ENCODE data around the gene ADGRB3. TPM values are rescaled to one million over a fixed set of nuclear protein-coding genes. Genes with fewer than 3 reads are reported as not detected.

The ADGRB3 gene
- total RNA-seq, 4 donors from 2014 or later, result 1.6 to 2.6 (median 1.8) TPM

DNA sequence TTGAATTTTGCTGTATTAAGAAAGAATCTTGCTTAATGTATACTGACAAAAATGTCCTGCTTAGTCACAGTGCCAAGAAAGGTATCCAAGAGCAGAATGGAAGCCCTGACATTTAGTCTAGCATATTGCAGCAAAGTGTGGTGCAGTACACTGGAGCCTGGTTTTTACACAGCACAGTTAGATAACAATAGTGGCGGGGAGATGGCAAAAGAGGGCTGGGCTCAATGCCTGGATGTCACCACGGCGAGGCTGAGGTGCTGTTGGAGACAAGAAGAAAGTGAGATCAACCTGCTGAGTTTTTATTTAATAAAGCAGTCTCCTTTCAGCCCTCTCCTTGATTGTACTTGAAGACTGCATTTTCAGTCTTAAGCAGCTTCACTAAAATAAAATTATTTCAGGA lies 735.7 kb downstream of the ADGRB3 start:
- TF ChIP-seq, protein P1, sequence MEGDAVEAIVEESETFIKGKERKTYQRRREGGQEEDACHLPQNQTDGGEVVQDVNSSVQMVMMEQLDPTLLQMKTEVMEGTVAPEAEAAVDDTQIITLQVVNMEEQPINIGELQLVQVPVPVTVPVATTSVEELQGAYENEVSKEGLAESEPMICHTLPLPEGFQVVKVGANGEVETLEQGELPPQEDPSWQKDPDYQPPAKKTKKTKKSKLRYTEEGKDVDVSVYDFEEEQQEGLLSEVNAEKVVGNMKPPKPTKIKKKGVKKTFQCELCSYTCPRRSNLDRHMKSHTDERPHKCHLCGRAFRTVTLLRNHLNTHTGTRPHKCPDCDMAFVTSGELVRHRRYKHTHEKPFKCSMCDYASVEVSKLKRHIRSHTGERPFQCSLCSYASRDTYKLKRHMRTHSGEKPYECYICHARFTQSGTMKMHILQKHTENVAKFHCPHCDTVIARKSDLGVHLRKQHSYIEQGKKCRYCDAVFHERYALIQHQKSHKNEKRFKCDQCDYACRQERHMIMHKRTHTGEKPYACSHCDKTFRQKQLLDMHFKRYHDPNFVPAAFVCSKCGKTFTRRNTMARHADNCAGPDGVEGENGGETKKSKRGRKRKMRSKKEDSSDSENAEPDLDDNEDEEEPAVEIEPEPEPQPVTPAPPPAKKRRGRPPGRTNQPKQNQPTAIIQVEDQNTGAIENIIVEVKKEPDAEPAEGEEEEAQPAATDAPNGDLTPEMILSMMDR (IDR thresholded peaks at IDR 0.05; ENCODE audit: low read depth), result no peak

DNA sequence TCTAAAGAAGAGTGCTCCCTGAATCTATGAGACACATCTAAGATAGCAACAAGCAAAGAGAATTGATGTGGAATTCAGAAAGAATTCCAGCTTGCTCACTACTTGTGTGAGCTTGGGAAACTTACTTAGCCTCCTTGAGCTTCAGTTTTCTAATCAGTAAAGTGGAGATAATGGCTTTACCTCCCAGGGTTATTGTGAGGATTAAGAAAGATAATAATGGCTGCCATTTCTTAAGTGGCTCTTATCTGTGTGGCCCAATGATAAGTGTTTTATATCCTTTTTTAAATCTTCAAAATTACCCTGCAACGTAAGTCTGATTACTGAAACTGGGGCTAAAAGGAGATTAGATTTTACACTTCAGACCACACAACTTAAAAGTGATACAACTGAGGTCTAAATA lies 743.2 kb downstream of the ADGRB3 start:
- TF ChIP-seq, protein P1 (IDR thresholded peaks at IDR 0.05; ENCODE audit: low read depth), result no peak

DNA sequence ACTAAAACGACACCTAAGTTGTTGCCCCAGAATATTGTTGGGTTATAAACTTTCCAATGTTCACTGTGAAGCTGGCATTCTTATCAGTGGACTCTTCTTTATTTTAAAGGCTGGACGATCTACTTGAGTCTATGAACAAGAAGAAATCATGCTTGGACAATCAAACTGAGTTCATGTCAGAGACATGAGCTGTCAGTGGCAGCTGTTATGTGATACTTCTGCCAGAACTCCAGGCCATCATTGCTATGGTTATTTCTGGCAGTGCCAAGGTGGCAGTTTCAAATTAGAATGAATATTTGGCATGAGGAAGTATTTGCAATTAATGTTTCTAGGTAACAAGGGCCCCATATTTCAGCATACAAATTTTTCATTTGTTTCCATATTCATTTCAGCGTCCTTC lies 744.4 kb downstream of the ADGRB3 start:
- TF ChIP-seq, protein P1 (IDR thresholded peaks at IDR 0.05; ENCODE audit: low read depth), result no peak

DNA sequence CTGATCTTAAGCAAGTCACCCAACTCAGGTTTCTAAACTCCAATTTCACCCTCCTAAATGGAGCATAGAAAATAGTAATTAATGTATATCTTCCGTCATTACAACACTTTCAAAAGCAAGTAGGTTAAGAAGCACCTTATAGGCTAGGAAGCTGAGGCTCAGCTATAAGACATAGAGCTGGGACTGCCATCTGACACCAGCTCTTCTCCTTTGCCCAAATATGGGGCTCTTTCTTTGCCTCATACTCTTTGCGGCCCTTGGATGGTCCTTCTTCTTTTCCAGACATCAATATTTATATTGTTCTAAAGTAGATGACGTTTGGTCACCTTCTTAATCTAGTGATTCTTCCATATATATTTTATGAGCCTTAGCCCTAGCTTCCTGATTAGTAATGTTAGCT lies 748.5 kb downstream of the ADGRB3 start:
- TF ChIP-seq, protein P1 (IDR thresholded peaks at IDR 0.05; ENCODE audit: low read depth), result no peak

DNA sequence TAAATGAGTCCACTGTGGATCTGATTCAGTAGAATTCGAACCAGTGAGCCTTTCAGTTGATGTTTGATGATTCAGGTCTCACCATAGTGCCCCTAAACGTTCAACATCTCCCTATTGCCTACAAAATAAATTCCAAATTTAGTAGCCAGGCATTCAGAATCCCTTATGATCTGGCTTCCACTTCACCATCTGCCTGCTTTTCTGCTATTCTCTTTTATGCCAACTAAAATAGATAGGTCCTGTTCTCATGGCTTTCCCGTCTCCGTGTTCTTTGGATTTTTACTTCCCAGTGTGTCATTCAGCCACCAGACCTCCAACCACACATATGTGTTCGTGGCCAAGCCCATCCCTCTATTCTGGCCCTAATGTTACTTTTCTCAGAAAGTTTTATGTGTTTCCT lies 751.3 kb downstream of the ADGRB3 start:
- TF ChIP-seq, protein P1 (IDR thresholded peaks at IDR 0.05; ENCODE audit: low read depth), result no peak

DNA sequence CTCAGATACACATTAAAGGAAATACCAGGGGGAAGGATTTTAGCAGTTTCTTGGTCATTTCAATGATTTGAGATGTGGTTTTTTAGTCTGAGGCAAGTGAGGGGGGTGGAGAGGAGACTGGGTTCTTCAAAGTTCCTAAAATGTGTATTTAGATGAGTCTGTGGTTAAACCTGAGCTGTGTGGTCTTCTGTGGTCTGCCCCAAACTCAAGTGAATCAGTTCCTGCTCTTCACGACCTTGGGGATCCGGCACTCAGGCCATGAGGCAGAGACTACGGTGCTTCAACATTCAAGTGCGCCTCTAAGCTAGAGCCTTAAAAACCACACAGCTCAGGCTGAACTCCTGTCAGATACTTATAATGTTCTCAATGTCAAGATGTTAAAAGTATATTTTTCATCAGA lies 755.0 kb downstream of the ADGRB3 start:
- TF ChIP-seq, protein P1 (IDR thresholded peaks at IDR 0.05; ENCODE audit: low read depth), result no peak

DNA sequence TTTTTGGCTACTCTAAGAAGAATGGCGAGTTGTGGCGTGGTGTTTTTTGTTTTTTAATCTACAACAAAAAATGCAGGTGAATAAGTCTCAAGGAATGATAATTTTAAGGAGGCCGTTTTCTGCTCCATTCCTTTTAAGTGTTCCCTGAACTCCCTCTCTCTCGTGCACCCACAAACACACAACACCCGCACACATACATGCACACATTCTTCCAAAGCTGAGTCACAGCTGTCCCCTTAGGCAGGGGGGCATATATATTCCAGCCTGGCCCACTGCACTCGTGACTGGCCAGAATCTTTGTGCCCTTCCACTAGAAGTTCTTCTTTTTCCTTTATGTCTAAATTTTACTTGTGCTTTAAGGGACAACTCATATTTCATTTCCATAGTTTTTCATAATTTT lies 756.0 kb downstream of the ADGRB3 start:
- TF ChIP-seq, protein P1 (IDR thresholded peaks at IDR 0.05; ENCODE audit: low read depth), result no peak

All from subcutaneous adipose tissue (tissue), 4 donors.